ENCODE results near the gene CACFD1. TPM values are rescaled to one million over a fixed set of nuclear protein-coding genes. Genes with fewer than 3 reads are reported as not detected.

The CACFD1 gene
- total and polyA plus RNA-seq, 12 donors, result 6.5 to 29.5 (median 17.5) TPM

GRCh38 chr9:133517711-133518110, 57.9 kb downstream of the CACFD1 start:
- Histone ChIP-seq H3K9me3 (replicated peaks in 1 of 3) (no peaks in the 10 kb centered on the region), H3K27me3 (no peaks in the 10 kb centered on the region), H3K4me1 (replicated peaks in 1 of 2) (peaks cover 0 to 5% of the 10 kb centered on the region in 2 donors), H3K36me3 (replicated peaks in 1 of 2) (no peaks in the 10 kb centered on the region), H3K4me3 (no peak overlapping the region), H3K27ac (no peak overlapping the region)
- 67 to 90% (median 81%) methylated on average over 1 to 8 of the region's 8 CpGs for WGBS, 4 donors
- no peak for DNase-seq
- TF ChIP-seq POLR2A (IDR thresholded peaks at IDR 0.05) (no peak), CTCF (IDR thresholded peaks at IDR 0.05) (no peak)
- intact Hi-C loops (cut with DNase I), result no loop called here

- Histone ChIP-seq H3K9me3 (replicated peaks in 1 of 3) (no peaks in the 10 kb centered on the region), H3K4me1 (replicated peaks in 1 of 2) (peaks cover 0 to 5% of the 10 kb centered on the region in 2 donors), H3K27me3 (no peaks in the 10 kb centered on the region), H3K36me3 (replicated peaks in 1 of 2) (no peaks in the 10 kb centered on the region), H3K27ac (no peak overlapping the region), H3K4me3 (no peak overlapping the region)
- 83 to 94% (median 90%) methylated on average over 4 to 5 of the region's 5 CpGs for WGBS, 4 donors
- DNase-seq, result no peak
- intact Hi-C loops (cut with DNase I), result no loop called here
- no peak for TF ChIP-seq CTCF (IDR thresholded peaks at IDR 0.05)
- no peak for TF ChIP-seq POLR2A (IDR thresholded peaks at IDR 0.05)
Observed at GRCh38 chr9:133518200-133518599, 58.4 kb downstream of the CACFD1 start.

- Histone ChIP-seq H3K36me3 (replicated peaks in 1 of 2) (no peaks in the 10 kb centered on the region), H3K27ac (no peak overlapping the region), H3K9me3 (replicated peaks in 1 of 3) (no peaks in the 10 kb centered on the region), H3K4me3 (no peak overlapping the region), H3K4me1 (replicated peaks in 1 of 2) (peaks cover 0 to 5% of the 10 kb centered on the region in 2 donors), H3K27me3 (no peaks in the 10 kb centered on the region)
- no peak for DNase-seq
- no peak for TF ChIP-seq POLR2A (IDR thresholded peaks at IDR 0.05)
- TF ChIP-seq CTCF (IDR thresholded peaks at IDR 0.05), result no peak
- WGBS, 4 donors, result 88 to 92% (median 90%) methylated on average over 21 to 27 of the region's 27 CpGs
- intact Hi-C loops (cut with DNase I), result no loop called here
Observed at GRCh38 chr9:133518706-133519449, 59.1 kb downstream of the CACFD1 start.

- H3K27ac ChIP-seq, result no peak overlapping the region
- H3K4me1 ChIP-seq (replicated peaks in 1 of 2), result peaks cover 0 to 1% of the 10 kb centered on the region in 2 donors
- intact Hi-C loops (cut with DNase I), result no loop called here
- no peaks in the 10 kb centered on the region for H3K36me3 ChIP-seq (replicated peaks in 1 of 2)
- H3K4me3 ChIP-seq, result no peak overlapping the region
- WGBS, 4 donors, result 66 to 74% (median 68%) methylated on average over 7 of the region's 7 CpGs
- DNase-seq, result no peak
- H3K9me3 ChIP-seq (replicated peaks in 1 of 3), result no peaks in the 10 kb centered on the region
- no peaks in the 10 kb centered on the region for H3K27me3 ChIP-seq
- TF ChIP-seq POLR2A (IDR thresholded peaks at IDR 0.05) (no peak), CTCF (IDR thresholded peaks at IDR 0.05) (no peak)
Observed at GRCh38 chr9:133519693-133520092, 59.9 kb downstream of the CACFD1 start.

All from adrenal gland (tissue), 12 donors.